H1 (cell line): Measurements from ENCODE around the gene GPANK1.

ENCODE experiments used
- ATF2 ChIP-seq: IDR thresholded peaks from 2 replicates; pipeline ENCODE4 v1.6.1; 2012; ENCODE audit warnings: low read length, inconsistent platforms
- EZH2 ChIP-seq: fragments of 200-600 bp; sonication (generic); IDR thresholded peaks from 2 replicates; pipeline ENCODE4 v1.7.1; 2012; ENCODE audit warnings: low read depth, mild to moderate bottlenecking, moderate library complexity, low read length, inconsistent platforms; ENCODE audit not compliant: severe bottlenecking
- FOSL1 ChIP-seq: IDR thresholded peaks from 2 replicates; pipeline ENCODE4 v1.6.1; 2011; ENCODE audit warnings: mild to moderate bottlenecking, low read depth, low read length, moderate library complexity; ENCODE audit not compliant: insufficient read depth
- HDAC2 ChIP-seq, 2 experiments: fragments of 300-600 bp in 1 of 2; sonication (generic) in 1 of 2; IDR thresholded peaks; 2 replicates each; pipeline ENCODE4 v1.6.1; 2011 to 2012; ENCODE audit warnings: low read depth in 2 of 2, low read length in 2 of 2, mild to moderate bottlenecking in 2 of 2, moderate library complexity in 2 of 2, borderline replicate concordance in 1 of 2, inconsistent platforms in 1 of 2
- POLR2A ChIP-seq, 2 experiments: IDR thresholded peaks; 1 replicate in 1 of 2; 2 replicates in 1 of 2; pipeline ENCODE4 v1.6.1; 2011; ENCODE audit warnings: low read depth in 2 of 2, low read length in 2 of 2, mild to moderate bottlenecking in 2 of 2; ENCODE audit errors: control extremely low read depth in 1 of 2
- RAD21 ChIP-seq, 2 experiments: IDR thresholded peaks in 1 of 2; conservative IDR thresholded peaks in 1 of 2; 2 replicates each; pipeline ENCODE4 v1.6.1; 2011; ENCODE audit warnings: low read depth in 2 of 2, low read length in 2 of 2, improper control_type of control experiment in 1 of 2, inconsistent platforms in 1 of 2, mild to moderate bottlenecking in 1 of 2, moderate library complexity in 1 of 2
- RFX5 ChIP-seq: IDR thresholded peaks from 2 replicates; pipeline ENCODE4 v1.6.1; 2011; ENCODE audit warnings: low read depth, low read length, improper control_type of control experiment, borderline replicate concordance
- SIN3A ChIP-seq, 2 experiments: IDR thresholded peaks in 1 of 2; conservative IDR thresholded peaks in 1 of 2; 2 replicates each; pipeline ENCODE4 v1.6.1; 2011 to 2012; ENCODE audit warnings: low read length in 2 of 2, improper control_type of control experiment in 1 of 2, low read depth in 1 of 2, mild to moderate bottlenecking in 1 of 2
- TAF7 ChIP-seq: optimal IDR thresholded peaks from 2 replicates; pipeline ENCODE3; 2011; ENCODE audit warnings: low read depth, mild to moderate bottlenecking, inconsistent platforms, low read length, moderate library complexity, borderline replicate concordance
- TF ChIP-seq, protein P1 (sequence below), 3 experiments: IDR thresholded peaks; 1 replicate in 2 of 3; 2 replicates in 1 of 3; pipeline versions ENCODE4 v1.5.1 to v1.6.1; 2011; ENCODE audit warnings: low read length in 3 of 3, mild to moderate bottlenecking in 3 of 3, inconsistent platforms in 2 of 3, low read depth in 1 of 3, moderate library complexity in 1 of 3; ENCODE audit not compliant: insufficient read depth in 1 of 3; ENCODE audit errors: control extremely low read depth in 1 of 3
- TF ChIP-seq, protein P2 (sequence below): IDR thresholded peaks from 2 replicates; pipeline ENCODE4 v1.6.1; 2011; ENCODE audit warnings: low read depth, mild to moderate bottlenecking, low read length; ENCODE audit not compliant: insufficient read depth

DNA sequence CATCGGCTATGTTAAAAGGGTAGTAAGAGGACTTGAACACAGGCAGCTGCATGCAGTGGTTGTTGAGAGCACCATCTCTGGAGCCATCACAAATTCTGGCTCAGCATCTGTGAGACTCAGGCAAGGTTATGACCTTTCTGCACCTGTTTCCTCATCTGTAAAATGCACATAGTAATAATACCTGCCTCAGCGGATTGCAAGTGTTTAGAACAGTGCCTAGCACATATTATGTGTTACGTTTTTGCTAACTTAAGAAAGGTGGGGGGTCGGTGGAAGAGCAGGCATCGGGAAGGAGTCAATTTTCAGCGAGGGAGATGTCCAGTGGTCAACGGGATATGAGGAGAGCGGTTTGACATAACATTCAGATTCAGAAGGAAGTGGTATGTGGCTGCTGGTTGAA is 13.2 kb upstream of the GPANK1 start:
- TF ChIP-seq TAF7, result no peak
- no peak for TF ChIP-seq EZH2
- TF ChIP-seq, protein P1, sequence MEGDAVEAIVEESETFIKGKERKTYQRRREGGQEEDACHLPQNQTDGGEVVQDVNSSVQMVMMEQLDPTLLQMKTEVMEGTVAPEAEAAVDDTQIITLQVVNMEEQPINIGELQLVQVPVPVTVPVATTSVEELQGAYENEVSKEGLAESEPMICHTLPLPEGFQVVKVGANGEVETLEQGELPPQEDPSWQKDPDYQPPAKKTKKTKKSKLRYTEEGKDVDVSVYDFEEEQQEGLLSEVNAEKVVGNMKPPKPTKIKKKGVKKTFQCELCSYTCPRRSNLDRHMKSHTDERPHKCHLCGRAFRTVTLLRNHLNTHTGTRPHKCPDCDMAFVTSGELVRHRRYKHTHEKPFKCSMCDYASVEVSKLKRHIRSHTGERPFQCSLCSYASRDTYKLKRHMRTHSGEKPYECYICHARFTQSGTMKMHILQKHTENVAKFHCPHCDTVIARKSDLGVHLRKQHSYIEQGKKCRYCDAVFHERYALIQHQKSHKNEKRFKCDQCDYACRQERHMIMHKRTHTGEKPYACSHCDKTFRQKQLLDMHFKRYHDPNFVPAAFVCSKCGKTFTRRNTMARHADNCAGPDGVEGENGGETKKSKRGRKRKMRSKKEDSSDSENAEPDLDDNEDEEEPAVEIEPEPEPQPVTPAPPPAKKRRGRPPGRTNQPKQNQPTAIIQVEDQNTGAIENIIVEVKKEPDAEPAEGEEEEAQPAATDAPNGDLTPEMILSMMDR (IDR thresholded peaks at IDR 0.05; ENCODE audit: control extremely low read depth in 1 of 3, insufficient read depth in 1 of 3, low read depth in 1 of 3, low read length in 3 of 3), result no peak
- no peak for TF ChIP-seq RAD21 (IDR thresholded peaks at IDR 0.05 in 1 of 2, conservative IDR thresholded peaks at IDR 0.05 in 1 of 2; ENCODE audit: low read depth in 2 of 2, low read length in 2 of 2)
- TF ChIP-seq POLR2A (IDR thresholded peaks at IDR 0.05; ENCODE audit: control extremely low read depth in 1 of 2, low read depth in 2 of 2, low read length in 2 of 2), result no peak
- no peak for TF ChIP-seq FOSL1
- TF ChIP-seq SIN3A (conservative IDR thresholded peaks at IDR 0.05 in 1 of 2, IDR thresholded peaks at IDR 0.05 in 1 of 2; ENCODE audit: low read depth in 1 of 2, low read length in 2 of 2), result no peak
- no peak for TF ChIP-seq RFX5
- TF ChIP-seq ATF2, result no peak
- TF ChIP-seq, protein P2, sequence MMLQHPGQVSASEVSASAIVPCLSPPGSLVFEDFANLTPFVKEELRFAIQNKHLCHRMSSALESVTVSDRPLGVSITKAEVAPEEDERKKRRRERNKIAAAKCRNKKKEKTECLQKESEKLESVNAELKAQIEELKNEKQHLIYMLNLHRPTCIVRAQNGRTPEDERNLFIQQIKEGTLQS, result no peak
- no peak for TF ChIP-seq HDAC2 (IDR thresholded peaks at IDR 0.05; ENCODE audit: borderline replicate concordance in 1 of 2, low read depth in 2 of 2, low read length in 2 of 2)
